ENCODE data around the gene GAS2L3. TPM values are rescaled to one million over a fixed set of nuclear protein-coding genes. Genes with fewer than 3 reads are reported as not detected.

The GAS2L3 gene
- total and polyA plus RNA-seq, 2 experiments from 2014 or later: 6.1 to 9.8 TPM

GRCh38 chr12:100651694-100652093 is 78.2 kb downstream of the GAS2L3 start:
- no peak overlapping the region for H3K4me3 ChIP-seq
- H4K20me1 ChIP-seq (ENCODE audit: insufficient read depth): no peaks in the 10 kb centered on the region
- DNase-seq: no peak
- TF ChIP-seq EZH2 (IDR thresholded peaks at IDR 0.05; ENCODE audit: insufficient read depth, poor library complexity, severe bottlenecking): no peak
- TF ChIP-seq EZH2phosphoT487 (IDR thresholded peaks at IDR 0.05; ENCODE audit: insufficient read depth, low read depth): no peak
- H3K79me2 ChIP-seq (ENCODE audit: insufficient read depth): no peaks in the 10 kb centered on the region
- no peak overlapping the region for H3K4me2 ChIP-seq (ENCODE audit: unreplicated experiment)
- H3K4me1 ChIP-seq (ENCODE audit: insufficient read depth): no peaks in the 10 kb centered on the region
- H3K9ac ChIP-seq: no peak overlapping the region
- H3K27ac ChIP-seq: no peak overlapping the region
- no peaks in the 10 kb centered on the region for H3K36me3 ChIP-seq (ENCODE audit: low read depth)
- WGBS, 2 experiments (ENCODE audit: low coverage in 1 of 2, low lambda C conversion rate in 2 of 2, missing lambda C conversion rate in 2 of 2): 54 to 59% methylated on average over 4 of the region's 4 CpGs
- H3F3A ChIP-seq (ENCODE audit: insufficient read depth): no peaks in the 10 kb centered on the region
- in situ Hi-C loops (cut with MboI): no loop called here
- no peak overlapping the region for H2AFZ ChIP-seq
- H3K27me3 ChIP-seq (replicated peaks; ENCODE audit: insufficient read depth): no peaks in the 10 kb centered on the region
- no peaks in the 10 kb centered on the region for H3K9me3 ChIP-seq (ENCODE audit: low read depth)
- H3K9me2 ChIP-seq (ENCODE audit: insufficient read depth): no peaks in the 10 kb centered on the region

- no peaks in the 10 kb centered on the region for H3F3A ChIP-seq (ENCODE audit: insufficient read depth)
- DNase-seq: no peak
- no peak for TF ChIP-seq EZH2 (IDR thresholded peaks at IDR 0.05; ENCODE audit: insufficient read depth, poor library complexity, severe bottlenecking)
- TF ChIP-seq EZH2phosphoT487 (IDR thresholded peaks at IDR 0.05; ENCODE audit: insufficient read depth, low read depth): no peak
- no peak overlapping the region for H2AFZ ChIP-seq
- H3K9me3 ChIP-seq (ENCODE audit: low read depth): no peaks in the 10 kb centered on the region
- no peak overlapping the region for H3K27ac ChIP-seq
- WGBS, 2 experiments (ENCODE audit: low coverage in 1 of 2, low lambda C conversion rate in 2 of 2, missing lambda C conversion rate in 2 of 2): 46 to 48% methylated on average over 3 of the region's 3 CpGs
- H3K36me3 ChIP-seq (ENCODE audit: low read depth): no peaks in the 10 kb centered on the region
- no peak overlapping the region for H3K4me3 ChIP-seq
- no peak overlapping the region for H3K9ac ChIP-seq
- no peaks in the 10 kb centered on the region for H3K9me2 ChIP-seq (ENCODE audit: insufficient read depth)
- no peak overlapping the region for H3K4me2 ChIP-seq (ENCODE audit: unreplicated experiment)
- H3K27me3 ChIP-seq (replicated peaks; ENCODE audit: insufficient read depth): no peaks in the 10 kb centered on the region
- no peaks in the 10 kb centered on the region for H3K79me2 ChIP-seq (ENCODE audit: insufficient read depth)
- in situ Hi-C loops (cut with MboI): no loop called here
- no peaks in the 10 kb centered on the region for H3K4me1 ChIP-seq (ENCODE audit: insufficient read depth)
- H4K20me1 ChIP-seq (ENCODE audit: insufficient read depth): no peaks in the 10 kb centered on the region
These were observed 79.0 kb downstream of the GAS2L3 start for GRCh38 chr12:100652488-100652887.

GRCh38 chr12:100656141-100656540 is 82.7 kb downstream of the GAS2L3 start:
- no peak overlapping the region for H3K4me3 ChIP-seq
- WGBS, 2 experiments (ENCODE audit: low coverage in 1 of 2, low lambda C conversion rate in 2 of 2, missing lambda C conversion rate in 2 of 2): 57 to 65% methylated on average over 4 of the region's 4 CpGs
- no peak for TF ChIP-seq EZH2 (IDR thresholded peaks at IDR 0.05; ENCODE audit: insufficient read depth, poor library complexity, severe bottlenecking)
- no peak for TF ChIP-seq EZH2phosphoT487 (IDR thresholded peaks at IDR 0.05; ENCODE audit: insufficient read depth, low read depth)

GRCh38 chr12:100656856-100657255 is 83.4 kb downstream of the GAS2L3 start:
- no peaks in the 10 kb centered on the region for H3K36me3 ChIP-seq (ENCODE audit: low read depth)
- H3K4me3 ChIP-seq: no peak overlapping the region
- H3K27ac ChIP-seq: no peak overlapping the region
- no peaks in the 10 kb centered on the region for H3K79me2 ChIP-seq (ENCODE audit: insufficient read depth)
- no peaks in the 10 kb centered on the region for H3K9me3 ChIP-seq (ENCODE audit: low read depth)
- no peak overlapping the region for H2AFZ ChIP-seq
- in situ Hi-C loops (cut with MboI): no loop called here
- no peaks in the 10 kb centered on the region for H3K27me3 ChIP-seq (replicated peaks; ENCODE audit: insufficient read depth)
- H3K4me2 ChIP-seq (ENCODE audit: unreplicated experiment): no peak overlapping the region
- H3K9me2 ChIP-seq (ENCODE audit: insufficient read depth): no peaks in the 10 kb centered on the region
- H3K9ac ChIP-seq: no peak overlapping the region
- DNase-seq: no peak
- H3F3A ChIP-seq (ENCODE audit: insufficient read depth): peaks cover 6% of the 10 kb centered on the region; the same call in 1 of the 2 replicates
- TF ChIP-seq EZH2phosphoT487 (IDR thresholded peaks at IDR 0.05; ENCODE audit: insufficient read depth, low read depth) (no peak), EZH2 (IDR thresholded peaks at IDR 0.05; ENCODE audit: insufficient read depth, poor library complexity, severe bottlenecking) (no peak)
- no peaks in the 10 kb centered on the region for H4K20me1 ChIP-seq (ENCODE audit: insufficient read depth)
- peaks cover 7% of the 10 kb centered on the region for H3K4me1 ChIP-seq (ENCODE audit: insufficient read depth)

More at GRCh38 chr12:100656141-100656540, 82.7 kb downstream of the GAS2L3 start:
- no peak overlapping the region for H3K27ac ChIP-seq
- no peaks in the 10 kb centered on the region for H3F3A ChIP-seq (ENCODE audit: insufficient read depth)
- no peaks in the 10 kb centered on the region for H3K27me3 ChIP-seq (replicated peaks; ENCODE audit: insufficient read depth)
- H3K4me1 ChIP-seq (ENCODE audit: insufficient read depth): no peaks in the 10 kb centered on the region; the same call in 1 of the 2 replicates
- H3K79me2 ChIP-seq (ENCODE audit: insufficient read depth): no peaks in the 10 kb centered on the region
- H3K36me3 ChIP-seq (ENCODE audit: low read depth): no peaks in the 10 kb centered on the region
- DNase-seq: no peak
- no peaks in the 10 kb centered on the region for H3K9me3 ChIP-seq (ENCODE audit: low read depth)
- H3K9ac ChIP-seq: no peak overlapping the region
- in situ Hi-C loops (cut with MboI): no loop called here
- H4K20me1 ChIP-seq (ENCODE audit: insufficient read depth): no peaks in the 10 kb centered on the region
- H3K4me2 ChIP-seq (ENCODE audit: unreplicated experiment): no peak overlapping the region
- no peak overlapping the region for H2AFZ ChIP-seq
- no peaks in the 10 kb centered on the region for H3K9me2 ChIP-seq (ENCODE audit: insufficient read depth)
